GM19438 (cell line): ENCODE measurements around the gene COPS3.

Experiments used
- ATAC-seq: cut with Tn5 transposase; IDR thresholded peaks from one replicate; pipeline ENCODE4 v1.9.1; 2021; ENCODE audit warnings: low read depth; ENCODE audit not compliant: unreplicated experiment

COPS3 gene

GRCh38 chr17:17198281-17198680, 82.8 kb downstream of the COPS3 start:
- no peak for ATAC-seq

- ATAC-seq = no peak
Measured at GRCh38 chr17:17196776-17197175, 84.3 kb downstream of the COPS3 start.
